Esophagus mucosa (tissue), 1 donor: ENCODE data around the gene CEP63. TPM values are rescaled to one million over a fixed set of nuclear protein-coding genes. Genes with fewer than 3 reads are reported as not detected.
"Not testable (repeated sequence)": the region's sequence is repeated elsewhere in the genome, so short reads cannot be mapped to it uniquely, and the experiment has no call there.

Source experiments
- ATAC-seq: fragments of 200-7000 bp; cut with Tn5 transposase; one replicate; pipeline ENCODE4 v1.9.1; 2020
- total RNA-seq: library from RNA; stranded (reverse); gene quantifications from one replicate; pipeline ENCODE4 v1.2.4, GENCODE V29; 2023
- donor health status: DM: yes; HTN: yes; CAD: no.

The CEP63 gene
- total RNA-seq, 1 donor from 2014 or later, result 11.0 TPM

GRCh38 chr3:134590766-134591165 lies 104.9 kb downstream of the CEP63 start:
- ATAC-seq, result no peak

- ATAC-seq, result no peak
Observed at GRCh38 chr3:134592806-134593205, 106.9 kb downstream of the CEP63 start.

DNA sequence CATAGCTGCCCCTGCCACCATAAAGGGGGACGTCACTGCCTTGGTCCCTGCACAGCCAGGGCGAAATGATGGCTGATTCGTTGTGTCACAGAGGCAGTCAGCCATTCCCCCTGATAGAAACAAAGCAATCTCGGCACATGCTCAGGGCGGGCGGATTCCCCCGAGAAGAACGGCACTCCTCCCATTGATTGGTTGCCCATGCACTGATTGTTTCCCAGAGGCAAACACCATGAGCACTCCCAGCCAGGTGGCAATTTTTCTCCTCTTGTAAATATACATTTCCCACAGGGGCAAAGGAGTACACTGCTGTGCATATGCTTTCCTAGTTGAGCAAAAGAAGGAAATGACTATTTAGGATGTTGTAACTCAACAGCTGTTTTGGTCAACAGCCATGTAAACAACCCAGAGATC lies 108.5 kb downstream of the CEP63 start:
- no peak for ATAC-seq

- ATAC-seq, result not testable (repeated sequence)
Observed at GRCh38 chr3:134594986-134595385, 109.1 kb downstream of the CEP63 start.

DNA sequence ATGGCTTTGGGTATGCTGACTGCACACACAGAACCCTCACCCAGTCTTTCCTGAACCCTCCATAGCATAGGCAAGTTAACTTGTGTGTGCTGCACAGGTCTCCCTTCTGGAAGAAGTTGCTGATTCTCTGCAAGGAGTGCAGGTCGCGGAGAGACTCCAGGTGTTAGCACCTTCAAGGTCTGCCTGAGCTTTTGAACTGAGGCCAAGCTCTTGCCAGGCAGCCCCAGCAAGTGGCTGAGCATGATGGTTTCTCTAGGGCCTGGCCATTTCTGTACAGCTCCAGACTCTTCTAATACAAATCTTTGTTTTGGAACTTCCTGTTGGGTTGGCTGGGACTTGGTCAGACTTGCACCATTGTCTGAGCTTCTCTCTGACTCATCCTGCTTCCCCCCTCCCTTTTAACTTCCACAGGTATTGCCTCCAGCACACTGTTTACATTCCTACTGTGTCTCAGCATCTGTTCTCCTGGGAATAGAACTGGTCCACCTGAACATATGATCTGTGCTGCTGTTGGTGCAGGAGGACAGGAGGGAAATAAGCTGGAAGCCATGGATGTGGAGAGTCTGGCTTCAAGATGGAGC lies 111.6 kb downstream of the CEP63 start:
- ATAC-seq, result peak; percentile 92

DNA sequence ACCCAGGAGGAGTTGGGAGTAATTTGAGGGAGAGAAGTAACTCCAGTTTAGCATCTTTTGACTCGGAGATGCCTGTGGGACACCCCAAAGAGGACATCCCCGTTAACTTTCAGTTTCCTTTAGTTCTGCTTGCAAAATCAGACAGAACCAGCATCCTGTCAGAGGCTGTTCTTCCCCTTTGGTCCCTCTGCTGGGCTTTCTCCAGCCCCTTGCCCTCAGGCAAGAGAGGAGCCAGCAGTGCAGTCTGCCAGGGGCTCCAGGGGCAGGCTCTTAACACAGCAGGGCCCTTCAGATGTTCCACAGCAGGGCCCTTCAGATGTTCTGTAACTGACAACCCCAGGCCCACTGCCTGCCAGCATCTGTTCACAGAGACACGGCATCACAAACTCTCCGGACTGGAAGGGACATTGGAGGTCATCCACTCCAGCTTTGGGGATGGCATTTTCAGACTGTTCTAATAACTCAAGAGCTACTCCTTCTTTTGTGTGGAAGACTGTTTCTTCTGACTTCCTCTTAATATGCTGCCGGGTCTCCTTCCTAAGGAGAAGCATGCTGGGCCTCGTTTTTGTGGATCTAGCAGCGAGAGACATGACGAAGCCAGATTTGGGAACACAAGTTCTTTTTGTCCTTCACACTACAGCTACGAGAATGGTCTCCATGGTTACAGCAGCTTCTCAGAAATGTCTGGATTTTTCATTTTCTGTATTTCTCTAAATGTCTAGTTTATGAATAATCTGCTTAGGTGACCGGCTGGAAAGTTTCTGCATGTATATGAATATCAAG lies 113.1 kb downstream of the CEP63 start:
- no peak for ATAC-seq

DNA sequence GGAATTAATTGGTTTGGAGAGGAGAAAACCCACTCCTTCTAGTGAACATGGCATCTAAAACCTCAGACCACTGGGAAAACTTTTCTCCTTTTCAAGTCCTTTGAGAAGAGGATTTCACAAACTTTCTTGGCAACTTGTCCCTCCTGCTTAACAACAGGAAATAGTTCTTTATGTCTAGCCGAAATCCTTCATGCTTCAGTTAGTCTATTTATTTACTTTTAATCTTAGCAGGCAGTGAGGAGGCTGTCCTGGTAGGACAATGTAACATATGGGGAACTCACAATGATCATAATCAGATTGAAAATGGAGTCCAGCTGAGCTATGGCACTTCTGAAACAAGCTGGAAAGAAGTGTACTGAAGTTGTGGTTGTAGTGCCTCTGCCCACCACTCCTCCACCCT lies 114.3 kb downstream of the CEP63 start:
- ATAC-seq, result peak; percentile 27

DNA sequence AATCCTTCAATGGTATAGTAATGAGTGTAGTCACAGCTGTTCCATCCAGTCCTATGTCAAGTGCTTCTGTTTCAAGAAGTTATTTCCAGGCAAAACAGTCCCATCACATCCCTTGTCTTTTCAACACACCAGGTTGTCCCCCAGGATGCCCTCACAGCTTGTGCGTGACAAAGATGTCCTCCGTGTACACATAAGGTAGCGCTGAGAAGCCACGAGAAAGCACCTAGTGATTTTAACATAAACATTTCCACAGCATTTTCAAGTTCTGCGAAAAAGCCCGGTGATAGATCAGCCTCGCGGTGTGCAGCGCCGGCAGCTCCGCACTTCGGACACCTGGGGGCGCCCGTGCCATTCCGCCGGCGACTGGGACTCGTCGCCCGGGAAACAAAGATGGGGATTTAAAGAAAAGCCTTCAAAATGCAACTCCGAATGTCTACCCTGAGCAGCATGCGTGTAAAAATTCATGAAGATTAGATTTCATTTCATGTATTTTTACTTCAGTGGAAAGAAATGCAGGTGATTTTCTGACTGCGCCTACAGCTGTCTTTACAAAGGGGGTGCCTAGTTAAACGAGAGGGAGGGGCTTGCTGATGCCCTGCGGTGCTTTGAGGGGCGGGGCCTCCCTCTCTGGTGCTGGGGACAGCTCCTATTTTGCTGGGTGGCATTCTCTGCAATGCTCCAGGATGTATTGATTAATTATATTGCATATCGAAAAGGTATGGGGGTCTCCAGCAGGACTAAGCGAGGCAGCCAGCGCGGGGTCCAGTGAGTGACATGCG lies 115.0 kb downstream of the CEP63 start:
- peak; percentile 64 for ATAC-seq

DNA sequence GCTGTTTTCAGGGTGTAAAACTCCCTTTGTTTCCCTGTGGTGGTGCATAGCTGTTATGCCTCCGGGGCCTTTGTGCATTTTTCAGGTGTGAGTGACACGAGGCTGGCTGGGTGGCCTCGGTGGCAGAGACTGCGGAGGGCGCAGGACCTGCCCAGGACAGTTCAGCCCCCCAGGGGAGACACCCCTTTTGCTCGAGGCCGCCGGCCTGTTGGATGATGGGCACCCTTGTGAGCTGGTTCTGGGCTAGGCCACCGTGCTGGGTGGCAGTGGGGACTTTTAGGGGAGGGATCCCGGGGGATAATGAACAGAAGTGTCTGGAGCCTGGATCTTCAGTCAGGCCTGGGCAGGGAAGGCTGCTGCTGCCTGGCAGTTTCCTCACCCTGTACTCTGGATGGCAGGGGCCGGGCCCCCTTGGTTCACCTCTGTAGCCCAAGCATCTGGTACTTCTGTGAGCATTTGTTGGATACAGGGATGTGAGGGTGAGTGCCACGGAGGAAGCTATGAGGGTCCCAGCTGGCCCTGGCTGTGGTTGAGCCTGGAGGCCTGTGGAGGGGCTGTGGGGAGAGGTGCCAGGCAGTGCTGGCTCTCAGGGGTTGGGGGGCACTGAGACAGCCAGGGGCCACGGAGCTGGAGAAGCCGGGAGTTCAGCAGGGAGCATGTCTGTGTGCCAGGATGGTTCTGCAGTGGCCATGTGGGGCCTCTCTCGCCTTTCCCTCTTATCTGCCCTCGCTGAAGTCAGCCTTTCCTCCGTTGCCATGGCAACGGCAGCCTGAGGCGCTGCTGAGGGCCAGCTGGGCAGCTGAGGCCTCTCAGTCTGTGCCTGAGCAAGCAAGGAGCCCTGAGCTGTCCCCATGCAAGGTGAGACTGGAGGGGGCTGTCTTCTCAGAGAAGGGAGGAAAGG lies 115.9 kb downstream of the CEP63 start:
- no peak for ATAC-seq

DNA sequence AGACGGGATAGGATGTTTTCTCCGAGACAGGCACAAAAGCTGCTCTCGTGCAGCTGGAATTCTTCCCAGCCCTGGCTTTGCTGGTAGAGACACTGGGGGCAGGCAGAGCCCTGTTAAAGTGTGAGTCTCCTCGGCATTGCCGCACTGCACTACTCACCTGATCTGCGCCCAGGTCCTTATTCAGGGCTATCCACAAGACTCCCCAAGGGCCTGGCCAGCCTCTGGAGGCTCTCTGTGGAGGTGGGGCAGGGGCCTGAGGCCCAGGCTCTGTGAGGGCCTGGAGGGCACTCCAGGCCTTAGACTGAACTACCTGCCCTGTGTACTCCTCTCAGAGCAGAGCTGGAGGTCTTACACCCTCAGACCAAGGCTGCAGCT lies 116.6 kb downstream of the CEP63 start:
- no peak for ATAC-seq

- ATAC-seq, result no peak
Observed at GRCh38 chr3:134603480-134603879, 117.6 kb downstream of the CEP63 start.

DNA sequence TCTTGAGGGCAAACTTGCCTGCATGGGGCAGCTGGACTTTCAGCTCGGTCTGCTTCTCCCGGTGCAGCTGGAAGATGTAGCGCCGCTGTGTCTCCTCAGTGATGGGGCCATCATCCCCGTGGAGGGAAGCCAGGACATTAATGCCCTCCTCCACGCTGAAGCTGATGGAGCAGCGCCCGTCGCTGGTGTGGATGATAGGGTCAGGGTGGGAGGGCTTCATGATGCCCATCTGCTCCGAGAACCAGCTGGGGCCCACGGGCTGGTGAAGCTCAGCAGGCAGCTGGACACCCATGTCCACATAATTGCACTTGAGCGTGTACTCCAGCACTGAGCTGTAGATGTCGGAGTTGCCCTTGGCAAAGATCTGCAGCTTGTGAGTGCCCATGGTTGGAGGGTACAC lies 118.1 kb downstream of the CEP63 start:
- ATAC-seq, result no peak

GRCh38 chr3:134605556-134605955 lies 119.7 kb downstream of the CEP63 start:
- ATAC-seq, result no peak

DNA sequence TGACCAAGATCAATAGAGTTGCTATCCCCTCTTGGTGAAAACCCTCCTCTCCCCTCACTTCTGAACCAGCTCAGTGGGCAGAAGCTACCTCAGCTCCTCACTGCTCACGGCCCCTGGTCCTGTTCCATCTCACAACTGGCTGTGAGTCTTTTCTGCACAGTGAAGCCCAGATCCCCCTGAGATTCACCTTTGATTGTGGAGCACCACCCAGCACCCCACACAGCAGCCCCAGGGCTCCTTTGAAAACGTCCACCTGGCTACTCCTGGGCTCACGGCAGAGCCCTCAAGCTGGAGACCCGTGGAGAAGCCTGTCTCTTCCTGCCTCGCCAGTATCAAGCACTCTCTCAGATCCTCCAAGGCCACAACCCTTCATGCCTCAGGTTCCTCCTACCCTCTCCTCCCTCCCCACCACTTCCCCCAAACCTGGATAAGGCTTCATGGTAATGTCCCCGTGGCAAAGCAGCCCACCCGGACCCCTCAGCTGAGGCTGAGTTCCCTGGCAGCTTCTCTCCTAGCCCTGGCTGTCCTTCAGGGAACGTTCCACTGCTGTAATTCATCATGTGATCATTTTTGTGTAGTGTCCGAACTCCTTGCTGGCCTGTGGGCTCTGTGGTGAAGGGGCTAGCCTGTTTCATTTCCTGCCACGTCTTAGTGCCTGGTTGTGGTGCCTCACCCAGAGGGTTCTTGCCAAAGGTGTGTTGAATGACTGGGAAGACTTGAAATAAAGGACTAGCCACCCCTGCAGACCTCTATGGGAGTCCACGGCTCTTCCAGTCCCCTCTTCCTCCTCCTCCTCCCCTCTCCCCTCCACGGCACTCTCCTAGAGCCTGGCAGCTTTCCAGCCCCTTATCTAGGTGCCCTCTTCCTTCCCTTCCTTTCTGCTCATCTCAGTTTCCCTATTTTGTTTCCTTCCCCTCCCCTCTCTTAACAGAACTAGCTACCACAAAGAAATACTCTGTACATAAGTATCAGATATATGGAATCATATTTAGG lies 120.5 kb downstream of the CEP63 start:
- ATAC-seq, result no peak

DNA sequence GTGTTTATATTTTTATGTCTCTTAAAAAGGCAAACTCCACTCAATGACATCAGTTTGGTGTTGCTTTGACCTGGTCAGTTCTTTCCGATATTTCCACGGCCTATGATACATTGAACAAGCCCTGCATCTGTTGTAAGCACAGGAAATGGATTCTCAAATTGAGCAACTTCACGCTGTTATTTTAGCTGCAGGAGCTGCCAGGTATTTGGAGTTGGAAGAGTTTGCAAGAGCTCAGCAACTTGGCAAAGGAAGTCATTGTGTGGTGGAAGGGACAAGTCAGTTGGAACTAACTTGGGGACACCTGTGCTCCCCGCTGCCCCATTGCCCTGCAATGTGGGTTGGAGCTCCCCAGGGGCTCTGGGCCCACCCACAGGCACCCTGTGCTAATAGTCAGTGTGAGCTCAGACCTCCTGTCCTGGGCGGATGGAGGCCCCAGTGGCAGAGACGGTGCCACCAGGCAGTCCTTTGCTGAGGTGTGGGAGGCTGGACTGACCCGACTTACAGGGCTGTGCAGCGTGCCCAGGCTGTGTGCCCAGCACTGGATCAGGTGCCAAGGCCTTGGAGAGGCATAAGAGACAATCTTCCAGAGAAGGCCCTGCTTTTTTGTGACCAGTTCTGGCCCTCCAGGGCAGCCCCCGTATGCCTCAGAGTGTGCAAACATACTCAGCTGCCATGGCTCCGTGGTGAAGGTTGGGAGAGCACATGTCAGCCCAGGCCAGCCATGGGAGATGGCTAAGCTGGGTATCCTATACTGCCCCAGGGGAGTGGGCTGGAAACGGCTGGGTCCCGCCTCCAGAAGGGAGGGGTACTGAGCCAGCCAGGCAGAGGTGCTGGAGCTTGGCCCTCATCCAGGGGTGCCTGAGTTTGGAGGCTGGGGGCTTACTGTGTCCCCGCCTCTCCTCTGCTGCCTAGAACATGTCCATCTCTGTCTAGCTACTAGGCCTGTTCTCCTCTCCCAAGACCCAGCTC lies 121.5 kb downstream of the CEP63 start:
- peak; percentile 14 for ATAC-seq

DNA sequence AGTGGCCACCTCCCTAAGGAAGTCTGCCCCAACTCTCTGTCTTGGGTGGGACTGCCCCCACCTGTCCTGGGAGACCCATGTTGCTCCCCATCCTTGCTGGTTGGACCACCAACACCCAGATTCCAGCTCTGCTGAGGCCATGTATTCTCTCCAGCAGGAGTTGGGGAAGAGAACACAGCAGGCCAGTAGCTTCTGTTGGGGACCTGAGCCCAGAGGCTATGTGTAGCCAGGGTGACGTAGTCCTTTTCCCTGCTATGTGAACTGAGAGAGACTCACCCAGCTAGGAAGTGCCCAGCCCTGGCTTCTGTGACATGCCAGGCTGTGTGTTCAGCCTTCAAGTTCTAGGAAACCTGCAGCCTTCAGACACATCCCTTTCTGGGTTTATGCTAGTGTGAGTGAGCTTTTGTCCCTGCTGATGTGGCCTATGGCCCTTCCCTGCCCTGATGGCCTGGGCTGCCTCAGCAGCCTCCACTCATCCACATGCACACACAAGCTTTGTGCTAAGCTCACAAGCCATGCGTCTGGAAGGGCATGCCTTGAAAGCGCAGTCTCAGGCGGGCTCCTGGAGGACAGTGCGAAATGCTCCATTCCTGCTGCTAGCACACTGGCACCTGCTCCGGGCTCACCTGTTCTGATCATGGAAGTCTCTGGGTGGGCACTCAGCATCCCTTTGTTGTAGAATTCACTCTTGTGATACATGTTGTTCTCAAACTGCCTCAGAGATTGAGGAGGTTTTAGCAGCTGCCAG lies 122.3 kb downstream of the CEP63 start:
- no peak for ATAC-seq

- ATAC-seq, result no peak
Observed at GRCh38 chr3:134608771-134609435, 123.0 kb downstream of the CEP63 start.

GRCh38 chr3:134609821-134610431 lies 124.1 kb downstream of the CEP63 start:
- ATAC-seq, result no peak
